ENCODE measurements around the gene ELMOD1. TPM values are rescaled to one million over a fixed set of nuclear protein-coding genes. Genes with fewer than 3 reads are reported as not detected.

ELMOD1 gene
- total and polyA plus RNA-seq, 2 donors (not counting 3 experiments of a cell fraction or from before 2014, with no cell fraction given) = 1.6 to 2.4 TPM

DNA sequence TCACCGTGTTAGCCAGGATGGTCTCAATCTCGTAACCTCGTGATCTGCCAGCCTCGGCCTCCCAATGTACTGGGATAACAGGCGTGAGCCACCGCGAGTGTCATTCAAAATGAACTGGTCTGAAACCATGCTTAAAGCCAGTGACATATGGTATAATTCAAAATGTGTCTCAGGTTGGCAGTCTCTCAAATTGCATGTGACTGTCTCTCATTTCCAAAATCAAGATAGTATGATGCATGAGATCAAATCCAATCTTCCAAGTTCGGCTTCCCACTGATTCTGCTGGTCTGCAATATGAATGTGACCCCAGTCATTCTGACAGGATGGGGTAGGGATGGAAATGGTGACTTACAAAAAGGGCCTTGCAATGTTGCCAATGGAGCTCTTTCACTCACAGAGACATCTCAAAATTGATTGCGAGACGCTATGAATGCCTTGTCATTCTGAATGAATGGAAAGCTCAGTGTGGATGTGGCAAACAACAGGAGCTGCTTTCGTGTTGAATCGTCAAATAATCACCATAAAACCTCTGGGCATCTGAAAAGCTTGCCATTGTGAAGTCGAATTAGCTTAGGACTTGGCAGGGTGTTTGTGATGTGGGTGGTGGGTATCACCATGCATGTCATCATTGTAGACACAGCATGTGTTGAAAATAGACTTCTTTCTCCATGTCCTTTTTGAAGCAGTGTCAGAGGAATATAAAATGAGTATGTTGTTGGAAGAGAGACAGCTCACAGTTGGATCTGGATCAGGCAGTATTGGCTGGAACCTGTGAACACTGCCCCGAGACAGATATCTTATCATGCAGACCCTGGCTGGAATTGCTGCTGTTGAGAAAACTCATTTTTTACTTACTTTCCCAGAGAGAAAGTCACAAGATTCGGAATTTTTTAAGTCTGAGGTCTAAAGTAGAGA, 108.7 kb downstream of the ELMOD1 start:
- Histone ChIP-seq H3K4me3 (replicated peaks in 1 of 3; ENCODE audit: insufficient read depth in 1 of 3, low read depth in 1 of 3, low read length in 3 of 3) (no peak overlapping the region), H3K9me3 (replicated peaks; ENCODE audit: control insufficient read depth, insufficient read depth, low read length) (no peaks in the 10 kb centered on the region), H3K4me1 (ENCODE audit: control insufficient read depth, extremely low read depth, insufficient read depth, low read length) (peaks cover 16% of the 10 kb centered on the region), H3K79me2 (ENCODE audit: control insufficient read depth, insufficient read depth, low read length) (no peaks in the 10 kb centered on the region), H3K36me3 (ENCODE audit: control insufficient read depth in 2 of 2, extremely low read depth in 1 of 2, insufficient read depth in 2 of 2, low read length in 2 of 2) (no peaks in the 10 kb centered on the region), H3K27me3 (ENCODE audit: control insufficient read depth in 2 of 2, insufficient read depth in 2 of 2, low read length in 2 of 2) (peaks cover 0 to 4% of the 10 kb centered on the region in 2 experiments), H3K9me1 (replicated peaks; ENCODE audit: control insufficient read depth, extremely low read depth, insufficient read depth, low read length) (no peaks in the 10 kb centered on the region), H2AFZ (ENCODE audit: low read depth, low read length) (no peak overlapping the region), H3K27ac (ENCODE audit: insufficient read depth, low read depth, low read length) (no peak overlapping the region), H3K4me2 (ENCODE audit: insufficient read depth, low read length) (no peak overlapping the region), H4K20me1 (replicated peaks; ENCODE audit: control insufficient read depth, extremely low read depth, insufficient read depth, low read length) (no peaks in the 10 kb centered on the region), H3K9ac (replicated peaks; ENCODE audit: extremely low read depth, insufficient read depth, low read length) (no peak overlapping the region)
- no TSS peak for BruUV-seq (replicated peaks)
- intact Hi-C loops (cut with micrococcal nuclease) = loop anchor here (5.0 kb wide), 1 partner anchor 198 kb away; no protein-coding TSS in a partner anchor
- FAIRE-seq = no peak
- no peak for DNase-seq (ENCODE audit: low read depth, low spot score)
- TF ChIP-seq EZH2 (IDR thresholded peaks at IDR 0.05; ENCODE audit: borderline replicate concordance, low read depth, low read length, severe bottlenecking) (no peak), FOS (IDR thresholded peaks at IDR 0.05; ENCODE audit: borderline replicate concordance, insufficient read depth, low read length) (no peak), JUN (IDR thresholded peaks at IDR 0.05; ENCODE audit: borderline replicate concordance, insufficient read depth, insufficient read length, low read depth) (no peak), GATA2 (IDR thresholded peaks at IDR 0.05; ENCODE audit: insufficient read depth, insufficient read length, low read depth, low read length) (no peak), POLR2AphosphoS5 (IDR thresholded peaks at IDR 0.05; ENCODE audit: insufficient read depth, low read depth, low read length) (no peak), MYC (IDR thresholded peaks at IDR 0.05; ENCODE audit: low read depth, low read length) (no peak), POLR2A (IDR thresholded peaks at IDR 0.05; ENCODE audit: low read depth, low read length) (no peak)
- TF ChIP-seq, protein P1, sequence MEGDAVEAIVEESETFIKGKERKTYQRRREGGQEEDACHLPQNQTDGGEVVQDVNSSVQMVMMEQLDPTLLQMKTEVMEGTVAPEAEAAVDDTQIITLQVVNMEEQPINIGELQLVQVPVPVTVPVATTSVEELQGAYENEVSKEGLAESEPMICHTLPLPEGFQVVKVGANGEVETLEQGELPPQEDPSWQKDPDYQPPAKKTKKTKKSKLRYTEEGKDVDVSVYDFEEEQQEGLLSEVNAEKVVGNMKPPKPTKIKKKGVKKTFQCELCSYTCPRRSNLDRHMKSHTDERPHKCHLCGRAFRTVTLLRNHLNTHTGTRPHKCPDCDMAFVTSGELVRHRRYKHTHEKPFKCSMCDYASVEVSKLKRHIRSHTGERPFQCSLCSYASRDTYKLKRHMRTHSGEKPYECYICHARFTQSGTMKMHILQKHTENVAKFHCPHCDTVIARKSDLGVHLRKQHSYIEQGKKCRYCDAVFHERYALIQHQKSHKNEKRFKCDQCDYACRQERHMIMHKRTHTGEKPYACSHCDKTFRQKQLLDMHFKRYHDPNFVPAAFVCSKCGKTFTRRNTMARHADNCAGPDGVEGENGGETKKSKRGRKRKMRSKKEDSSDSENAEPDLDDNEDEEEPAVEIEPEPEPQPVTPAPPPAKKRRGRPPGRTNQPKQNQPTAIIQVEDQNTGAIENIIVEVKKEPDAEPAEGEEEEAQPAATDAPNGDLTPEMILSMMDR (IDR thresholded peaks at IDR 0.05; ENCODE audit: extremely low read depth in 1 of 2, insufficient read depth in 1 of 2, low read depth in 1 of 2, low read length in 2 of 2) = no peak
- TF ChIP-seq, protein P2, sequence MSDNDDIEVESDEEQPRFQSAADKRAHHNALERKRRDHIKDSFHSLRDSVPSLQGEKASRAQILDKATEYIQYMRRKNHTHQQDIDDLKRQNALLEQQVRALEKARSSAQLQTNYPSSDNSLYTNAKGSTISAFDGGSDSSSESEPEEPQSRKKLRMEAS (IDR thresholded peaks at IDR 0.05; ENCODE audit: insufficient read depth, insufficient read length) = no peak
- ChIA-PET CTCF (interaction anchor here (0.8 to 0.9 kb wide), 2 partner anchors 10 to 136 kb away, joined by 3 read pairs; no protein-coding TSS in a partner anchor), POLR2A (no interaction called here)
- dilution Hi-C loops (cut with MboI; ENCODE audit: extremely low pct_ligation_motif_present, low sequenced_read_pairs) = no loop called here

Measured in endothelial cell of umbilical vein (primary cell).